HL-60/S4 treated with phorbol 12-myristate 13-acetate at 8.2 ng/mL for 4 days and 3 days (cell line): Measurements from ENCODE around the gene IL1RL1.

Experiments used
- in situ Hi-C: fragments of 300-500 bp; cut with MboI; formaldehyde crosslinking; loops from 2 replicates; pipeline ENCODE4 v1.15.0; 2022; ENCODE audit warnings: low sequenced_read_pairs

Gene IL1RL1

GRCh38 chr2:102366406-102367112, 55.2 kb downstream of the IL1RL1 start:
- in situ Hi-C loops: no loop called here

DNA sequence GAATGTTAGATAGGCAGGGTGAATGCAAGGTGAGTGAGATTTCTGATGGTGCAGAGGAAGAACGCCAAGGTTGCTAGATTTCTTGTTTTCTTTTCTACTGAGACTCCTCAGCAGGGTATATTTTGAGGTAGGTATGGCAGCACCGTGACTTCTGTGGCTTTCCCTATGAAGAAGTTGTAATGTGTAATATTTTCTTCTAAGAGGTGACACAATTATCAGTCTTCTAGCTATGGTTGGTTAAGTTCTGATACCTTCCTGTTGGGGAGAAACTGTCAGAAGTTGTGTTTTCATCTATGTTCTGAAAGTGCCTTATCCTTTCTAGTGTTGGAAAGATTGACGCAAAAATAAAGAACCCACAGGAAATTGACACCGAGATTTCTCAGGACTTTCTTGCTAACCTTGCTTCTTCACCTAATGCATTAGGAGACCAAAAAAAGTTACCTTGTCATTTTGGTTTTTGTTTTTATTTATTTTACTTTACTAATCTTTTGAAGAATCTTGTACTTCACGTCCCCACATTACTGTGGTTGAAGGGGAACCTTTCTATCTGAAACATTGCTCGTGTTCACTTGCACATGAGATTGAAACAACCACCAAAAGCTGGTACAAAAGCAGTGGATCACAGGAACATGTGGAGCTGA, 56.1 kb downstream of the IL1RL1 start:
- in situ Hi-C loops: no loop called here

- in situ Hi-C loops: no loop called here
These were observed 57.2 kb downstream of the IL1RL1 start for GRCh38 chr2:102368461-102369109.

- in situ Hi-C loops: no loop called here
These were observed 58.5 kb downstream of the IL1RL1 start for GRCh38 chr2:102369866-102370265.

DNA sequence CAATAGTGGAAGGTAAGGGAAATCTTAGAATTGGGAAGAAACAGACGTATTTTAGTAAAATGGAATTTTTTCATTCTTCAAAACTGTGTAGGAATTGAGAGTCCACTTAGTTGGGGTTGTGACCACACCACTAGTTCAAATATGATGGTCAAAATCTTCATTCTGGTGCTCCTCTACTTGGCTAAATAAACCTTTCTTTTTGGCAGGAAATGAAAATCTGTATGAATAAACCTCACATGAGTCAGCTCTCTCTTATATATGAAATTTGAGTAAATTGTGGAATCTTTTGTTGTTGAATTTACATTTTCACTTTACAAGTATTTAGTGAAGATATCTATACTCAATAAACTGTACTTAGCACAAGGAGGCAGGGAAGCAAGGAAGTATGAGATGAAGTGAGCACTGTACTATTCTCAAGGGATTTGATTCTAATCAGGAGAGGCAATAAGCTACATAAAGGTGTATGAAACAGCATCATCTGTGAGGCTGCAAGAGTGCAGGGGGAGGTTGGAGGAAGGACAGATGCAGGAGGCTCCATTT, 64.8 kb downstream of the IL1RL1 start:
- in situ Hi-C loops: no loop called here

DNA sequence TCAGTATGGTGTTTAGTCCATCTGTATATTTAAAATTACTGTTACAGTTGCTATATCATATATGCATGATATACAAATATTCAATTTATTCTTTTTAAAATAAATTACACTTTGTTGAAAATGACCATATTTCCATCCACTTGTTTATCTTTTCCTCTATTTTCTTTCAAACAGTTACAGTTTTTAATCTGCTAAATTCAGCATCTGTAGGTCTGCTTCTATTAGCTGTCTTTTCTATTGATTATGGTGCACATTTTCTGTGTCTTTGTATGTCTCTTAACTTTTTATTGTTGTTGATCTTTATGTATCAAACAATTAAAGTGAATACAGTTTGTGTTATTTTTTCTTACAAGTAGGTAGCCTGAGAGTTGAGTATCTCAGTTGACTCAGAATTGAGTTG, 72.4 kb downstream of the IL1RL1 start:
- in situ Hi-C loops: no loop called here

DNA sequence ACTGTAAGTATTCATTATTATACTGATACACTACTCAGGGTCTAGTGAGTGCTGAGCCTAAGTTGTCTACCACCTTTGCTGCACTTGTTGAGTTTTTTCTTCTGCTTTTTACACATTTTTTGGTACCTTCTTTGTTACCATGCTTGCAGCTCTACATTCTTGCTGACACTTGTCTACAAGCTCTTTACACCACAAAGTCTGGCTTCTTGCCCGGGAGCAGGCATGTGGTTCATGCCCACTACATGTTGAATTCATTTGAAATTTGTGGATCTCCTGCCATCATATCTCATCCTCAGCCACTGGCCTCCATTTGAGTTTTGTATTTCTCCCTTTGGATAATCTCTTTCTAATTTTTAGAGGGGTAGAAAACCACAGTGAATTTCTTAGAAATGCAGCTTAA, 74.2 kb downstream of the IL1RL1 start:
- in situ Hi-C loops: no loop called here

DNA sequence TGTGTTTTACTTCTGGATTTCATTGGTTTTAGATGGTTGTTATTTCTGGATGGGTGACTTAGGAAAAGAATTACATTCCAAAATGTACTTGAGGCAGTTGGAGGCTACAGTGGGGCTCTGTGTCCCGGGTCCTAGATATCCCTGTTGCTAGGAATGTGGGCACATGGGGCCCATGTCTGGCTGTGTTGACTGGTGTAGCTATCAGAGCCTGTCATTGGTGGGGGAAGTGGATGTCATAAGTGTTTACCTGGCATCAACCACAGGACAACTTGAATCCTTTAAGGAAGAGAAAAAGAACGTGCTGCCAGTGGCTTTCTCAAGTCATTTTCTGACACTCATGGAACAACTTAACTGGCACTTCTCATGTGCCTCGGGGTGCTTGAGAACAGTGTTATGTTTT, 74.6 kb downstream of the IL1RL1 start:
- in situ Hi-C loops: no loop called here

GRCh38 chr2:102386867-102387541, 75.6 kb downstream of the IL1RL1 start:
- in situ Hi-C loops: no loop called here

GRCh38 chr2:102387763-102388546, 76.6 kb downstream of the IL1RL1 start:
- in situ Hi-C loops: no loop called here

GRCh38 chr2:102391565-102391964, 80.2 kb downstream of the IL1RL1 start:
- in situ Hi-C loops: no loop called here

DNA sequence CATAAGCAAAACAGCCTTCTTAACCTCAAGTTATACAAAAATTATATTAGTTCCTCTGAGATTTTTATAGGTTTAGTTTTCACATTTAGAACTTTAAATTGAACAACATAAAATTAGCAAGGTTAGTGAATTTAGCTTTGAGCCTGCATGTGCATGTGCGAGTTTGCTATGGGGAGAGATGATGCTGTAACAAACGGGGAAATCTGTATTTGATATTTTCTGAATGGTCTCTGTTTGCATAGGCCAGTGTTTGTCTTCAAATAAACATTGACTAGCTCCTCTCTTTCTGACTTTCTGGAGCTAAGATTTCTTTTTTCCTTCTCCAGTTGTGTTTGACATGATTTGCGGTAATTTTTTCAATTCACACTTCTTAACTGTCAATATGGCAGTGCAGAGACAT, 80.7 kb downstream of the IL1RL1 start:
- in situ Hi-C loops: no loop called here

DNA sequence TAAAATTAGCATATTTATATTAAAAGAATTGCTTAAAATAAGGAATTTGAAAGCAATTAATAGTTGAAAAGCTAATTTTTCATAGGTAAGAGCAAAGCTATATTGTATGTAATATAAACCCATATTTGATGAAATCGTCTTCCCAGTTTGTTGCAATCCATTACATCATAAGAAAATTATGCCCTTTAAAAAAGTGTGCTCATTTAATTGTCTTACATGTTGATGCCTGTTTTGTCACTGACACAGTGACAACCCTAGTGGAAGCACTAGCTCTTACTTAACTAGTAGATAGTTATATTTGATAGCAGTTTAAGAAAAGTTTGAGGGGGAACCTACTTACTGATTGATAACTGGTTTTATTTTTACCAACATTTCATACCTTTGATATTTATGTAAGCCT, 81.6 kb downstream of the IL1RL1 start:
- in situ Hi-C loops: no loop called here

DNA sequence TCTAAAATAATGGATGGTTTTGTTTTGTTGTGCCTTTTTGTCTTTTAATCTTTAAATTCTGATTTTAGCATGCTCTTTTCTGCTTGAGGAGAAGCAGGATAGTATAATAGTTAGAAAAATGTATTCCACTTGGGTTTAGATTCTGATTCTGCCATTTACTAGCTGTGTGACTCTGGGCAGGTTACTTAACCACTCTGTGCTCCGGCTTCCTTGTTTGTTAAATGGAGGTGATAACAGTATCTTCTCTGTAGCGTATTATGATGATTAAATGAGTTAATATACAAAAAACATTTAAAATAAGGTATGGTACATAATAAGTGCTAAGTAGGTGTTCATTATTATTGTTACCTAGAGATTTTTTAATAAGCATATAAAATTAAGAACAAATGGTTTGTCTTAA, 84.6 kb downstream of the IL1RL1 start:
- in situ Hi-C loops: no loop called here

DNA sequence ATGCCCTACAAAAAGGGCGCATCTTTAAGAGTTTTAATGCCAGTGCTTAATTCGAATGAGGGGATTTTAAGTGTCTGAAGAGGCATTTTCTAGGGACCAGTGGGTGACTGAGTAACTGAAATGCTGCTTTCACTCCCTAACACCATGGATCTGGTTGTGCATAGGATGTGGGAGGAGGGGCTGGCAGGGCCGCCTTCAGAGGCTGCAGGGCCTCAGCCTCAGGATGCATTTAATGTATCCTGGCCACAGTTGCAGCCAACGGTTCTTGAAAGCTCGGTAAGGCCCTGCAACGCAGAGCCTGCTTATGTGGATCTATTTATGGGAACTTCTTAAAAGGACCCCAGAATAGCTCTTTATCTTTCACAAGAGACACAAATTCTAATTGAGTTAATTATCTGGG, 85.8 kb downstream of the IL1RL1 start:
- in situ Hi-C loops: no loop called here

DNA sequence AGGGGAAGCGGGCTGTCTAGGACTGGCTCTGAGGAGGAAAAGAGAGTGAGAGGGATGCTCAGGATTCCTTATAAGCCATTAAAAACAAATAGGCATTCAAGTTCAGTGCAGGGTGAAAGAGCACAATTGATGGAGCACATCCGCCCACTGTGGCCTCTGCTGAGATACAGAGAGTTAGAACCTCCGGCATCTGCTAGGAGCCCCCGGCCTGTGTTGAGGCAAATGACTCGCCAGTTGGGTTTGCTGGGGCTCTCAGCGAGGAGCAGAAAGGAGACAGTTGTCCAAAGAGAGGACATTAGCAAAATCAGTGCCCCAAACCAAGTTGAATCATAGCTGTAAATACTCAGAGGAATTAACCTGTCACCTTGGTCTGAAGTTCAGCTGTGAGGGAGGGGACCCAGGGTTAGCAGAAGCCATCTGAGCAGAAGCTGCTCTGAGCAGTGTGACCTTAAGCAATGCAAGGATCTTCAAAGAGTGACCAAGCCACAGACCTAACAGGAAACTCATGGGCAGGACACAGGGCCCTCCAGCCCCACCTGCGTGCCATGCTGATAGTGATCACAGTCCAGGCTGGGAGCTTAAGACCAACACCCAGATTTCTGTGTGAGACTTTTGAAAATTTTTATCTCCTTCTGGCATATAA, 88.3 kb downstream of the IL1RL1 start:
- in situ Hi-C loops: no loop called here

GRCh38 chr2:102401456-102401855, 90.1 kb downstream of the IL1RL1 start:
- in situ Hi-C loops: no loop called here
